Amniotic epithelial cell (primary cell): ENCODE measurements around the gene FSHB.
"Not testable (repeated sequence)": the region's sequence is repeated elsewhere in the genome, so short reads cannot be mapped to it uniquely, and the experiment has no call there.

ENCODE experiments used
- DNase-seq: peaks from one replicate; pipeline ENCODE4 v3.0.0-alpha.2; 2010; ENCODE audit warnings: low read depth

Gene FSHB

GRCh38 chr11:30230714-30231113 is at the start of gene FSHB:
FSHB (plus strand) TSS chr11:30231014; CDS start chr11:30231903, 889 bp downstream.
- no peak for DNase-seq

- no peak for DNase-seq
Measured at GRCh38 chr11:30186748-30187147, 44.1 kb upstream of the FSHB start.

GRCh38 chr11:30192620-30193019 is 38.2 kb upstream of the FSHB start:
- no peak for DNase-seq

GRCh38 chr11:30196400-30197206 is 34.2 kb upstream of the FSHB start:
- DNase-seq, result peak; percentile 42

GRCh38 chr11:30197869-30198268 is 32.9 kb upstream of the FSHB start:
- no peak for DNase-seq

- DNase-seq, result not testable (repeated sequence)
Measured at GRCh38 chr11:30202989-30203388, 27.8 kb upstream of the FSHB start.

GRCh38 chr11:30203850-30204249 is 27.0 kb upstream of the FSHB start:
- DNase-seq, result no peak

GRCh38 chr11:30206249-30206996 is 24.4 kb upstream of the FSHB start:
- no peak for DNase-seq

- DNase-seq, result no peak
Measured at GRCh38 chr11:30210357-30210756, 20.5 kb upstream of the FSHB start.

GRCh38 chr11:30216534-30216933 is 14.3 kb upstream of the FSHB start:
- no peak for DNase-seq

GRCh38 chr11:30218278-30218677 is 12.5 kb upstream of the FSHB start:
- no peak for DNase-seq

GRCh38 chr11:30225642-30226041 is 5.2 kb upstream of the FSHB start:
- no peak for DNase-seq

- no peak for DNase-seq
Measured at GRCh38 chr11:30228323-30228884, 2.4 kb upstream of the FSHB start.

GRCh38 chr11:30239025-30239424 is 8.2 kb downstream of the FSHB start:
- no peak for DNase-seq

- peak; percentile 96 for DNase-seq
Measured at GRCh38 chr11:30244265-30244664, 13.5 kb downstream of the FSHB start.

- DNase-seq, result peak; percentile 82
Measured at GRCh38 chr11:30245621-30246020, 14.8 kb downstream of the FSHB start.

- DNase-seq, result peak; percentile 43
Measured at GRCh38 chr11:30254307-30255298, 23.8 kb downstream of the FSHB start.

- DNase-seq, result no peak
Measured at GRCh38 chr11:30255637-30256036, 24.8 kb downstream of the FSHB start.

GRCh38 chr11:30257058-30257457 is 26.2 kb downstream of the FSHB start:
- no peak for DNase-seq

- DNase-seq, result peak; percentile 15
Measured at GRCh38 chr11:30258679-30259078, 27.9 kb downstream of the FSHB start.

- no peak for DNase-seq
Measured at GRCh38 chr11:30260813-30261212, 30.0 kb downstream of the FSHB start.

- no peak for DNase-seq
Measured at GRCh38 chr11:30261821-30262220, 31.0 kb downstream of the FSHB start.
